ENCODE results near the gene ADAMTS14. TPM values are rescaled to one million over a fixed set of nuclear protein-coding genes. Genes with fewer than 3 reads are reported as not detected.

ADAMTS14 gene
- total RNA-seq, 1 experiment from 2014 or later: 2.1 TPM

DNA sequence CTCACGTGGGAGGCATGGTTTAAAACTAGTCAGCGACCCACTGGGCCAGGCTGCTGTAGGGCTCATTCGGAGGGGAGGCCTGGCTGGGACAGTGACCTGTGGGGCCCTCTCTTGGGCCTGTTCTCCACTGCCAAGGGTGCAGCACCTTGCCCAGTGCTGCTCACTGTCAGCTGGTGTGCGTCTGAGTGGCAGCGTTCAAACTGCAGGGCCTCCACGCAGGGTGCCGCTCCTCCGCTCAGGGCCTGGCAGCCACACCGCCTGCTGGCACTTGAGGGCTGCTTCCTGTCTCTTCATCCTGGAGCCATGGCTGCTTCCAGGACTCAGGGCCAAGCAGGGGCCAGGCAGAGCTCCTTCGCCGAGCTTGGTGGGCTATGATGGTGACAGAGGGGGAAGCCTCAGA, 18.3 kb downstream of the ADAMTS14 start:
- Mint-ChIP-seq H3K4me1 (peaks cover 15% of the 10 kb centered on the region), H3K9me3 (peaks cover 4% of the 10 kb centered on the region), H3K27me3 (ENCODE audit: low read depth) (no peaks in the 10 kb centered on the region), H3K27ac (no peak overlapping the region), H3K4me3 (no peak overlapping the region), H3K36me3 (peaks cover 9% of the 10 kb centered on the region; the same call in 1 of the 2 replicates)
- POLR2A ChIA-PET: no interaction called here
- TF ChIP-seq OVOL2 (CRISPR knock-in tag; IDR thresholded peaks at IDR 0.05; ENCODE audit: borderline replicate concordance) (no peak), RELA (CRISPR knock-in tag; IDR thresholded peaks at IDR 0.05; ENCODE audit: borderline replicate concordance) (no peak), NR2C2 (CRISPR knock-in tag; IDR thresholded peaks at IDR 0.05) (no peak), JAZF1 (CRISPR knock-in tag; IDR thresholded peaks at IDR 0.05) (no peak)
- TF ChIP-seq, protein P1, sequence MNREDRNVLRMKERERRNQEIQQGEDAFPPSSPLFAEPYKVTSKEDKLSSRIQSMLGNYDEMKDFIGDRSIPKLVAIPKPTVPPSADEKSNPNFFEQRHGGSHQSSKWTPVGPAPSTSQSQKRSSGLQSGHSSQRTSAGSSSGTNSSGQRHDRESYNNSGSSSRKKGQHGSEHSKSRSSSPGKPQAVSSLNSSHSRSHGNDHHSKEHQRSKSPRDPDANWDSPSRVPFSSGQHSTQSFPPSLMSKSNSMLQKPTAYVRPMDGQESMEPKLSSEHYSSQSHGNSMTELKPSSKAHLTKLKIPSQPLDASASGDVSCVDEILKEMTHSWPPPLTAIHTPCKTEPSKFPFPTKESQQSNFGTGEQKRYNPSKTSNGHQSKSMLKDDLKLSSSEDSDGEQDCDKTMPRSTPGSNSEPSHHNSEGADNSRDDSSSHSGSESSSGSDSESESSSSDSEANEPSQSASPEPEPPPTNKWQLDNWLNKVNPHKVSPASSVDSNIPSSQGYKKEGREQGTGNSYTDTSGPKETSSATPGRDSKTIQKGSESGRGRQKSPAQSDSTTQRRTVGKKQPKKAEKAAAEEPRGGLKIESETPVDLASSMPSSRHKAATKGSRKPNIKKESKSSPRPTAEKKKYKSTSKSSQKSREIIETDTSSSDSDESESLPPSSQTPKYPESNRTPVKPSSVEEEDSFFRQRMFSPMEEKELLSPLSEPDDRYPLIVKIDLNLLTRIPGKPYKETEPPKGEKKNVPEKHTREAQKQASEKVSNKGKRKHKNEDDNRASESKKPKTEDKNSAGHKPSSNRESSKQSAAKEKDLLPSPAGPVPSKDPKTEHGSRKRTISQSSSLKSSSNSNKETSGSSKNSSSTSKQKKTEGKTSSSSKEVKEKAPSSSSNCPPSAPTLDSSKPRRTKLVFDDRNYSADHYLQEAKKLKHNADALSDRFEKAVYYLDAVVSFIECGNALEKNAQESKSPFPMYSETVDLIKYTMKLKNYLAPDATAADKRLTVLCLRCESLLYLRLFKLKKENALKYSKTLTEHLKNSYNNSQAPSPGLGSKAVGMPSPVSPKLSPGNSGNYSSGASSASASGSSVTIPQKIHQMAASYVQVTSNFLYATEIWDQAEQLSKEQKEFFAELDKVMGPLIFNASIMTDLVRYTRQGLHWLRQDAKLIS (CRISPR knock-in tag; IDR thresholded peaks at IDR 0.05; ENCODE audit: borderline replicate concordance): no peak
- TF ChIP-seq, protein P2, sequence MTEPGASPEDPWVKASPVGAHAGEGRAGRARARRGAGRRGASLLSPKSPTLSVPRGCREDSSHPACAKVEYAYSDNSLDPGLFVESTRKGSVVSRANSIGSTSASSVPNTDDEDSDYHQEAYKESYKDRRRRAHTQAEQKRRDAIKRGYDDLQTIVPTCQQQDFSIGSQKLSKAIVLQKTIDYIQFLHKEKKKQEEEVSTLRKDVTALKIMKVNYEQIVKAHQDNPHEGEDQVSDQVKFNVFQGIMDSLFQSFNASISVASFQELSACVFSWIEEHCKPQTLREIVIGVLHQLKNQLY (CRISPR knock-in tag; IDR thresholded peaks at IDR 0.05): no peak
- TF ChIP-seq, protein P3, sequence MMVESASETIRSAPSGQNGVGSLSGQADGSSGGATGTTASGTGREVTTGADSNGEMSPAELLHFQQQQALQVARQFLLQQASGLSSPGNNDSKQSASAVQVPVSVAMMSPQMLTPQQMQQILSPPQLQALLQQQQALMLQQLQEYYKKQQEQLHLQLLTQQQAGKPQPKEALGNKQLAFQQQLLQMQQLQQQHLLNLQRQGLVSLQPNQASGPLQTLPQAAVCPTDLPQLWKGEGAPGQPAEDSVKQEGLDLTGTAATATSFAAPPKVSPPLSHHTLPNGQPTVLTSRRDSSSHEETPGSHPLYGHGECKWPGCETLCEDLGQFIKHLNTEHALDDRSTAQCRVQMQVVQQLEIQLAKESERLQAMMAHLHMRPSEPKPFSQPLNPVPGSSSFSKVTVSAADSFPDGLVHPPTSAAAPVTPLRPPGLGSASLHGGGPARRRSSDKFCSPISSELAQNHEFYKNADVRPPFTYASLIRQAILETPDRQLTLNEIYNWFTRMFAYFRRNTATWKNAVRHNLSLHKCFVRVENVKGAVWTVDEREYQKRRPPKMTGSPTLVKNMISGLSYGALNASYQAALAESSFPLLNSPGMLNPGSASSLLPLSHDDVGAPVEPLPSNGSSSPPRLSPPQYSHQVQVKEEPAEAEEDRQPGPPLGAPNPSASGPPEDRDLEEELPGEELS (CRISPR knock-in tag; IDR thresholded peaks at IDR 0.05): no peak
- TF ChIP-seq, protein P4, sequence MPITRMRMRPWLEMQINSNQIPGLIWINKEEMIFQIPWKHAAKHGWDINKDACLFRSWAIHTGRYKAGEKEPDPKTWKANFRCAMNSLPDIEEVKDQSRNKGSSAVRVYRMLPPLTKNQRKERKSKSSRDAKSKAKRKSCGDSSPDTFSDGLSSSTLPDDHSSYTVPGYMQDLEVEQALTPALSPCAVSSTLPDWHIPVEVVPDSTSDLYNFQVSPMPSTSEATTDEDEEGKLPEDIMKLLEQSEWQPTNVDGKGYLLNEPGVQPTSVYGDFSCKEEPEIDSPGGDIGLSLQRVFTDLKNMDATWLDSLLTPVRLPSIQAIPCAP (CRISPR knock-in tag; IDR thresholded peaks at IDR 0.05): no peak
- ATAC-seq: no peak
- DNase-seq (ENCODE audit: low spot score): no peak
- CTCF ChIA-PET: no interaction called here

DNA sequence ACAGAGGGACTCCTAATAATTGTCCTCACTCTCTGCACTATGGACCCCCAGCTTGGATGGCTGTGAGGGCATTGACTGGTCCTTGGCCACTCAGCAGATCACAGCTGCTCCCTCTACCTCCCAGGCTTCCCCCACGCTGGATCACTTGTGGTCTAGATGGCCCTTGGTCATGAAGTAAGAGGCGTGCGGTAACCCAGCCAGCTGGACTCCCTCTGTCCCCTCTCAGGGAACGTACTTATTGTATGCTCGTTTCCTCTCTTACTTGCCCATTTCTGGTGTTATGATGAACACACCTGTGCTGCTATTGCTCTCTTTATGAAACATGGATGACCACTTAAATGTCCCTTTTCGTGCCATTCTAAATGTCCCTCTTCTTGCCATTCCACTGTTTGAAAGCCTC, 19.3 kb downstream of the ADAMTS14 start:
- ChIA-PET CTCF (interaction anchor here (0.6 kb wide), 1 partner anchor 231 kb away, joined by 4 read pairs; no protein-coding TSS in a partner anchor), POLR2A (no interaction called here)
- DNase-seq (ENCODE audit: low spot score): no peak
- TF ChIP-seq, protein P5, sequence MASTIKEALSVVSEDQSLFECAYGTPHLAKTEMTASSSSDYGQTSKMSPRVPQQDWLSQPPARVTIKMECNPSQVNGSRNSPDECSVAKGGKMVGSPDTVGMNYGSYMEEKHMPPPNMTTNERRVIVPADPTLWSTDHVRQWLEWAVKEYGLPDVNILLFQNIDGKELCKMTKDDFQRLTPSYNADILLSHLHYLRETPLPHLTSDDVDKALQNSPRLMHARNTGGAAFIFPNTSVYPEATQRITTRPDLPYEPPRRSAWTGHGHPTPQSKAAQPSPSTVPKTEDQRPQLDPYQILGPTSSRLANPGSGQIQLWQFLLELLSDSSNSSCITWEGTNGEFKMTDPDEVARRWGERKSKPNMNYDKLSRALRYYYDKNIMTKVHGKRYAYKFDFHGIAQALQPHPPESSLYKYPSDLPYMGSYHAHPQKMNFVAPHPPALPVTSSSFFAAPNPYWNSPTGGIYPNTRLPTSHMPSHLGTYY (CRISPR knock-in tag; IDR thresholded peaks at IDR 0.05): no peak
- TF ChIP-seq, protein P6, sequence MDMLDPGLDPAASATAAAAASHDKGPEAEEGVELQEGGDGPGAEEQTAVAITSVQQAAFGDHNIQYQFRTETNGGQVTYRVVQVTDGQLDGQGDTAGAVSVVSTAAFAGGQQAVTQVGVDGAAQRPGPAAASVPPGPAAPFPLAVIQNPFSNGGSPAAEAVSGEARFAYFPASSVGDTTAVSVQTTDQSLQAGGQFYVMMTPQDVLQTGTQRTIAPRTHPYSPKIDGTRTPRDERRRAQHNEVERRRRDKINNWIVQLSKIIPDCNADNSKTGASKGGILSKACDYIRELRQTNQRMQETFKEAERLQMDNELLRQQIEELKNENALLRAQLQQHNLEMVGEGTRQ (CRISPR knock-in tag; IDR thresholded peaks at IDR 0.05): no peak
- TF ChIP-seq PRRX2 (CRISPR knock-in tag; IDR thresholded peaks at IDR 0.05): no peak
- TF ChIP-seq IRF2 (CRISPR knock-in tag; IDR thresholded peaks at IDR 0.05; ENCODE audit: borderline replicate concordance, low read depth): no peak
- TF ChIP-seq, protein P7, sequence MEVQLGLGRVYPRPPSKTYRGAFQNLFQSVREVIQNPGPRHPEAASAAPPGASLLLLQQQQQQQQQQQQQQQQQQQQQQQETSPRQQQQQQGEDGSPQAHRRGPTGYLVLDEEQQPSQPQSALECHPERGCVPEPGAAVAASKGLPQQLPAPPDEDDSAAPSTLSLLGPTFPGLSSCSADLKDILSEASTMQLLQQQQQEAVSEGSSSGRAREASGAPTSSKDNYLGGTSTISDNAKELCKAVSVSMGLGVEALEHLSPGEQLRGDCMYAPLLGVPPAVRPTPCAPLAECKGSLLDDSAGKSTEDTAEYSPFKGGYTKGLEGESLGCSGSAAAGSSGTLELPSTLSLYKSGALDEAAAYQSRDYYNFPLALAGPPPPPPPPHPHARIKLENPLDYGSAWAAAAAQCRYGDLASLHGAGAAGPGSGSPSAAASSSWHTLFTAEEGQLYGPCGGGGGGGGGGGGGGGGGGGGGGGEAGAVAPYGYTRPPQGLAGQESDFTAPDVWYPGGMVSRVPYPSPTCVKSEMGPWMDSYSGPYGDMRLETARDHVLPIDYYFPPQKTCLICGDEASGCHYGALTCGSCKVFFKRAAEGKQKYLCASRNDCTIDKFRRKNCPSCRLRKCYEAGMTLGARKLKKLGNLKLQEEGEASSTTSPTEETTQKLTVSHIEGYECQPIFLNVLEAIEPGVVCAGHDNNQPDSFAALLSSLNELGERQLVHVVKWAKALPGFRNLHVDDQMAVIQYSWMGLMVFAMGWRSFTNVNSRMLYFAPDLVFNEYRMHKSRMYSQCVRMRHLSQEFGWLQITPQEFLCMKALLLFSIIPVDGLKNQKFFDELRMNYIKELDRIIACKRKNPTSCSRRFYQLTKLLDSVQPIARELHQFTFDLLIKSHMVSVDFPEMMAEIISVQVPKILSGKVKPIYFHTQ (CRISPR knock-in tag; IDR thresholded peaks at IDR 0.05): no peak
- TF ChIP-seq CBFB (CRISPR knock-in tag; IDR thresholded peaks at IDR 0.05; ENCODE audit: low read depth): no peak
- TF ChIP-seq, protein P8, sequence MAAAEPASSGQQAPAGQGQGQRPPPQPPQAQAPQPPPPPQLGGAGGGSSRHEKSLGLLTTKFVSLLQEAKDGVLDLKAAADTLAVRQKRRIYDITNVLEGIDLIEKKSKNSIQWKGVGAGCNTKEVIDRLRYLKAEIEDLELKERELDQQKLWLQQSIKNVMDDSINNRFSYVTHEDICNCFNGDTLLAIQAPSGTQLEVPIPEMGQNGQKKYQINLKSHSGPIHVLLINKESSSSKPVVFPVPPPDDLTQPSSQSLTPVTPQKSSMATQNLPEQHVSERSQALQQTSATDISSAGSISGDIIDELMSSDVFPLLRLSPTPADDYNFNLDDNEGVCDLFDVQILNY (CRISPR knock-in tag; IDR thresholded peaks at IDR 0.05): no peak
- TF ChIP-seq SMAD4 (CRISPR knock-in tag; IDR thresholded peaks at IDR 0.05): no peak
- TF ChIP-seq NFATC4 (CRISPR knock-in tag; IDR thresholded peaks at IDR 0.05): no peak
- TF ChIP-seq ESRRA (CRISPR knock-in tag; IDR thresholded peaks at IDR 0.05; ENCODE audit: borderline replicate concordance): no peak
- no peak overlapping the region for H3K4me3 Mint-ChIP-seq
- peaks cover 5% of the 10 kb centered on the region; the same call in 1 of the 2 replicates for H3K36me3 Mint-ChIP-seq
- peaks cover 15% of the 10 kb centered on the region for H3K4me1 Mint-ChIP-seq
- no peaks in the 10 kb centered on the region for H3K27me3 Mint-ChIP-seq (ENCODE audit: low read depth)
- ATAC-seq: no peak
- peaks cover 4% of the 10 kb centered on the region for H3K9me3 Mint-ChIP-seq
- H3K27ac Mint-ChIP-seq: 0 out of 2 replicates have a peak overlapping the region, but pooled peaks have one; percentile 47

All from WTC11 (cell line).